ENCODE measurements around the gene BDP1. TPM values are rescaled to one million over a fixed set of nuclear protein-coding genes. Genes with fewer than 3 reads are reported as not detected.

BDP1 gene
- total RNA-seq, 1 donor from 2014 or later, result 28.5 TPM

GRCh38 chr5:71586052-71586940, 130.8 kb downstream of the BDP1 start:
- Mint-ChIP-seq H3K4me3 (peak overlapping the region; percentile 84), H3K27me3 (ENCODE audit: low read depth) (no peaks in the 10 kb centered on the region), H3K9me3 (no peaks in the 10 kb centered on the region), H3K4me1 (peaks cover 24% of the 10 kb centered on the region), H3K36me3 (ENCODE audit: low read depth) (peaks cover 4% of the 10 kb centered on the region), H3K27ac (ENCODE audit: unreplicated experiment) (peak overlapping the region; percentile 96)
- no peak for DNase-seq (ENCODE audit: low read depth, low spot score)
- no peak for TF ChIP-seq CTCF (conservative IDR thresholded peaks at IDR 0.05)

- Mint-ChIP-seq H3K9me3 (no peaks in the 10 kb centered on the region), H3K27ac (ENCODE audit: unreplicated experiment) (peak within 1 kb of the TSS; percentile 96), H3K36me3 (ENCODE audit: low read depth) (peaks cover 4% of the 10 kb centered on the region), H3K4me1 (peaks cover 24% of the 10 kb centered on the region), H3K27me3 (ENCODE audit: low read depth) (no peaks in the 10 kb centered on the region), H3K4me3 (peak within 1 kb of the TSS; percentile 84)
- DNase-seq (ENCODE audit: low read depth, low spot score), result peak; percentile 95
- TF ChIP-seq CTCF (conservative IDR thresholded peaks at IDR 0.05), result no peak
Measured at GRCh38 chr5:71586941-71587765, 131.7 kb downstream of the BDP1 start, which contains the start of gene MCCC2. Gene MCCC2, plus strand, starts transcription at chr5:71587340. Its CDS starts 86 bp downstream, at chr5:71587426.

DNA sequence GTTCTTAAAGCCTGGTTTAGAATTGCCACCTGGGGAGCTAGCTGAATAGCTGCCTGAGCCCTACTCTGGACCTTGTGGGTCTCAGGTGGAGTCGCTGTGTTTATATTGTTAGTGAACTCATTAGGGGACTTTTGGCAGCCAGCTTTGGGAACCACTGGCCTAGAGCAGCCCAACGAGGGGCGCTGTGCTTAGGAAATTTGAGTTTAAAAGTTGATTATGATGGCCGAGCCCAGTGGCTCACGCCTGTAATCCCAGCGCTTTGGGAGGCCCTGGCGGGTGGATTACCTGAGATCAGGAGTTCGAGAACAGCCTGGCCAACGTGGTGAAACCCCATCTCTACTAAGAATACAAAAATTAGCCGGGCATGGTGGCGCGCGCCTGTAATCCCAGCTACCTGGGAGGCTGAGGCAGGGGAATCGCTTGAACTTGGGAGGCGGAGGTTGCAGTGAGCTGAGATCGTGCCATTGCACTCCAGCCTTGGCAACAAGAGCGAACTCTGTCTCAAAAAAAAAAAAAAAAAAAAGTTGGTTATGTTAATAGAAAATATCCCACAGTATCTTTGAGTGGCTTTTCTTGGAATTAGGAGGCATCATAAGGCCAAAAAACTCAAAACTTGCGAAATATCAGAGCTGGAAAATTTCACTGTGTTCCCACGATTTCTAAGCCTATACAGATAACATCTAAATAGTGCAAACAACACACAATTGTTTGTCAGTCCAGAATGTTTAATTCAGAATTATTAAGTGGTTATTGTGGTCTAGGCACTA, 132.5 kb downstream of the BDP1 start:
- H3K9me3 Mint-ChIP-seq, result no peaks in the 10 kb centered on the region
- H3K4me3 Mint-ChIP-seq, result peak overlapping the region; percentile 84
- peaks cover 24% of the 10 kb centered on the region for H3K4me1 Mint-ChIP-seq
- TF ChIP-seq CTCF (conservative IDR thresholded peaks at IDR 0.05), result no peak
- H3K27ac Mint-ChIP-seq (ENCODE audit: unreplicated experiment), result peak overlapping the region; percentile 53
- DNase-seq (ENCODE audit: low read depth, low spot score), result no peak
- H3K27me3 Mint-ChIP-seq (ENCODE audit: low read depth), result no peaks in the 10 kb centered on the region
- peaks cover 4% of the 10 kb centered on the region for H3K36me3 Mint-ChIP-seq (ENCODE audit: low read depth)

GRCh38 chr5:71588533-71588885, 133.1 kb downstream of the BDP1 start:
- Mint-ChIP-seq H3K4me3 (peak overlapping the region; percentile 84), H3K27ac (ENCODE audit: unreplicated experiment) (no peak overlapping the region), H3K4me1 (peaks cover 24% of the 10 kb centered on the region), H3K36me3 (ENCODE audit: low read depth) (peaks cover 4% of the 10 kb centered on the region), H3K27me3 (ENCODE audit: low read depth) (no peaks in the 10 kb centered on the region), H3K9me3 (no peaks in the 10 kb centered on the region)
- DNase-seq (ENCODE audit: low read depth, low spot score), result no peak
- TF ChIP-seq CTCF (conservative IDR thresholded peaks at IDR 0.05), result no peak

DNA sequence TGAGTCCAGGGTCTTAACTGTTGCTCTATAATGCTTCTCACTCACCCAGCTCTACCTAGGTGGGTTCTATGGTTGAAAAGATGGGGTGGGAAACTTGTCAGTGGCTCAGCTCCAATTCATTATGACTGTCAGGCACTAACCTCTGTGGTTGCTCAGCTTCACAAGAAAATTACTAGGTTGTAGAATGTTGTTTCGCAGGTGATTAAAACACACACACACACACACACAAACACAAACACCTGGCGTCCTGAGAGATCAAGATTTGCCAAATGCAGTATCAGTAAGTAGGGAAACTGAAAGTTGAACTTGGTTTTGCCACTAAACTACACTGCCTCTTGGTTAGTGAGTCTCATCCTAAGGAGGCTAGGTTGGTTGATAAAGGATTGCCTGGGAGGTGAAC, 134.5 kb downstream of the BDP1 start:
- Mint-ChIP-seq H3K27ac (ENCODE audit: unreplicated experiment) (no peak overlapping the region), H3K4me1 (peaks cover 24% of the 10 kb centered on the region), H3K9me3 (no peaks in the 10 kb centered on the region), H3K27me3 (ENCODE audit: low read depth) (no peaks in the 10 kb centered on the region), H3K4me3 (peak overlapping the region; percentile 67), H3K36me3 (ENCODE audit: low read depth) (peaks cover 4% of the 10 kb centered on the region)
- DNase-seq (ENCODE audit: low read depth, low spot score), result no peak
- no peak for TF ChIP-seq CTCF (conservative IDR thresholded peaks at IDR 0.05)

Data from neural crest cell (in vitro differentiated cells).